GM18517 (cell line): ENCODE results near the gene IGFALS.

Experiments used
- ATAC-seq: cut with Tn5 transposase; IDR thresholded peaks from one replicate; pipeline ENCODE4 v1.9.1; 2021; ENCODE audit warnings: mild to moderate bottlenecking, moderate library complexity; ENCODE audit not compliant: unreplicated experiment

IGFALS gene

GRCh38 chr16:1790611-1791255 lies 2.8 kb downstream of the IGFALS start:
- ATAC-seq, result no peak

- no peak for ATAC-seq
These were observed 3.3 kb downstream of the IGFALS start for GRCh38 chr16:1790261-1790610.

GRCh38 chr16:1789643-1790045 lies 3.9 kb downstream of the IGFALS start:
- no peak for ATAC-seq

GRCh38 chr16:1788708-1789100 lies 4.8 kb downstream of the IGFALS start:
- no peak for ATAC-seq

GRCh38 chr16:1788095-1788707 lies 5.3 kb downstream of the IGFALS start:
- no peak for ATAC-seq

- ATAC-seq, result no peak
These were observed 6.0 kb downstream of the IGFALS start for GRCh38 chr16:1787322-1788094.

GRCh38 chr16:1787056-1787321 lies 6.5 kb downstream of the IGFALS start:
- no peak for ATAC-seq

- no peak for ATAC-seq
These were observed 7.1 kb downstream of the IGFALS start for GRCh38 chr16:1786242-1787055.

GRCh38 chr16:1785846-1786170 lies 7.7 kb downstream of the IGFALS start:
- ATAC-seq, result no peak

- no peak for ATAC-seq
These were observed 8.3 kb downstream of the IGFALS start for GRCh38 chr16:1784977-1785845.

- peak; percentile 87 for ATAC-seq
These were observed 10.9 kb downstream of the IGFALS start, which contains the start of the genes NUBP2 and SPSB3 for GRCh38 chr16:1782408-1783264. Gene NUBP2, plus strand, starts transcription at chr16:1782960. Its CDS starts 61 bp downstream, at chr16:1783021. Gene SPSB3, minus strand, starts transcription at chr16:1782571. Its CDS starts 1,088 bp downstream, at chr16:1781483.

GRCh38 chr16:1781758-1782407 lies 11.6 kb downstream of the IGFALS start:
- peak; percentile 5 for ATAC-seq

GRCh38 chr16:1781254-1781653 lies 12.3 kb downstream of the IGFALS start:
- no peak for ATAC-seq

GRCh38 chr16:1780677-1781072 lies 12.8 kb downstream of the IGFALS start:
- no peak for ATAC-seq

- ATAC-seq, result no peak
These were observed 13.5 kb downstream of the IGFALS start for GRCh38 chr16:1779741-1780676.

GRCh38 chr16:1779234-1779701 lies 14.2 kb downstream of the IGFALS start:
- ATAC-seq, result no peak

GRCh38 chr16:1778200-1779179 lies 15.0 kb downstream of the IGFALS start:
- no peak for ATAC-seq
